IPS-11a (cell line): ENCODE results near the gene KNDC1.
"Not testable (repeated sequence)": the region's sequence is repeated elsewhere in the genome, so short reads cannot be mapped to it uniquely, and the experiment has no call there.

Experiments
- H3K4me3 ChIP-seq: one replicate; pipeline ENCODE4 v1.5.1; 2013; ENCODE audit warnings: low read depth, low read length, control low read depth

The KNDC1 gene

GRCh38 chr10:133139551-133140065, 20.4 kb upstream of the KNDC1 start:
- no peak overlapping the region for H3K4me3 ChIP-seq

GRCh38 chr10:133140417-133141143, 19.4 kb upstream of the KNDC1 start:
- H3K4me3 ChIP-seq = no peak overlapping the region

- no peak overlapping the region for H3K4me3 ChIP-seq
These were observed 18.7 kb upstream of the KNDC1 start for GRCh38 chr10:133141144-133141957.

- H3K4me3 ChIP-seq = no peak overlapping the region
These were observed 18.1 kb upstream of the KNDC1 start for GRCh38 chr10:133141958-133142340.

- no peak overlapping the region for H3K4me3 ChIP-seq
These were observed 17.4 kb upstream of the KNDC1 start for GRCh38 chr10:133142523-133143199.

GRCh38 chr10:133143200-133143533, 16.9 kb upstream of the KNDC1 start:
- H3K4me3 ChIP-seq = no peak overlapping the region

- H3K4me3 ChIP-seq = no peak overlapping the region
These were observed 16.5 kb upstream of the KNDC1 start for GRCh38 chr10:133143546-133143945.

- no peak overlapping the region for H3K4me3 ChIP-seq
These were observed 15.2 kb upstream of the KNDC1 start for GRCh38 chr10:133144771-133145170.

- H3K4me3 ChIP-seq = no peak overlapping the region
These were observed 9.8 kb upstream of the KNDC1 start for GRCh38 chr10:133150226-133150625.

- H3K4me3 ChIP-seq = no peak overlapping the region
These were observed 9.4 kb upstream of the KNDC1 start for GRCh38 chr10:133150656-133151055.

- not testable (repeated sequence) for H3K4me3 ChIP-seq
These were observed 8.9 kb upstream of the KNDC1 start for GRCh38 chr10:133151071-133151470.

GRCh38 chr10:133151543-133151972, 8.5 kb upstream of the KNDC1 start:
- H3K4me3 ChIP-seq = no peak overlapping the region

- H3K4me3 ChIP-seq = no peak overlapping the region
These were observed 5.6 kb upstream of the KNDC1 start for GRCh38 chr10:133154411-133154810.

GRCh38 chr10:133154996-133155778, 4.8 kb upstream of the KNDC1 start:
- no peak overlapping the region for H3K4me3 ChIP-seq

- no peak overlapping the region for H3K4me3 ChIP-seq
These were observed 3.1 kb upstream of the KNDC1 start for GRCh38 chr10:133156674-133157579.

- no peak overlapping the region for H3K4me3 ChIP-seq
These were observed 2.2 kb upstream of the KNDC1 start for GRCh38 chr10:133157662-133158436.

- no peak overlapping the region for H3K4me3 ChIP-seq
These were observed 1.6 kb upstream of the KNDC1 start for GRCh38 chr10:133158437-133158755.

- H3K4me3 ChIP-seq = no peak overlapping the region
These were observed 1.0 kb upstream of the KNDC1 start for GRCh38 chr10:133158756-133159610.
